ENCODE results near the gene KPNA1. TPM values are rescaled to one million over a fixed set of nuclear protein-coding genes. Genes with fewer than 3 reads are reported as not detected.

KPNA1 gene
- total and polyA plus RNA-seq, 2 of the 13 experiments (the other 11 are each of a cell fraction or from before 2014, with no cell fraction given): 15.4 to 30.0 TPM

DNA sequence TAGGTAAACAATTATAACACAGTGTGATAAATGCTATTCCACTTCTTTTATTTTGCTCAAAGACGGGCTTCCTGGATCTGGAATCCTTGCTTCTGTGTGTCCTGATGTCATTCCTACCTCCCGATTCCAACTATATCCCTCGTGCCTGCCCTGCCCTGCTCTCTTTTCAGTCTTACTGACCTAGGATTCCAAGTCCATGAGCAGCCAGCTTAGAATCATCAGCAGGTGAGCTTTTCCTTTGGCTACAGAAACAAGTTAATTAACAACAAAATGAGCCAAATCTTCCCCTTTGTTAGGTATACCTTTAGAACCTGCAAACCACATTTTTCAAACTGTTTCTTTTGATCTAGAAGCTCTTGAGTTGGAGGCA lies 21.9 kb upstream of the KPNA1 start:
- Histone ChIP-seq H3K36me3 (replicated peaks in 1 of 2; ENCODE audit: control insufficient read depth in 1 of 2, insufficient read depth in 2 of 2, low read length in 2 of 2) (0 out of 5 replicates have a peak, but pooled peaks cover 0 to 3% of the 10 kb centered on the region in 2 experiments), H3K27ac (ENCODE audit: extremely low read length, insufficient read depth, low read length) (no peak overlapping the region), H3K79me2 (ENCODE audit: insufficient read depth, low read length) (no peaks in the 10 kb centered on the region), H3K4me1 (ENCODE audit: insufficient read depth, low read length) (no peaks in the 10 kb centered on the region), H3K4me3 (replicated peaks in 1 of 3; ENCODE audit: insufficient read depth in 1 of 3, low read depth in 2 of 3, low read length in 3 of 3) (no peak overlapping the region), H4K20me1 (ENCODE audit: insufficient read depth, low read length) (no peaks in the 10 kb centered on the region), H3K9ac (ENCODE audit: insufficient read depth, low read depth, low read length) (no peak overlapping the region), H3K4me2 (ENCODE audit: low read depth, low read length) (no peak overlapping the region), H2AFZ (ENCODE audit: low read length) (no peak overlapping the region), H3K9me3 (ENCODE audit: low read length) (no peaks in the 10 kb centered on the region), H3K27me3 (ENCODE audit: control insufficient read depth in 1 of 2, insufficient read depth in 2 of 2, low read length in 2 of 2) (no peaks in the 10 kb centered on the region)
- ATAC-seq (no peak), DNase-seq (ENCODE audit: low spot score) (no peak), FAIRE-seq (no peak)
- WGBS (ENCODE audit: low lambda C conversion rate): 84% methylated on average over 3 of the region's 3 CpGs
- no TSS peak for BruUV-seq (replicated peaks)
- in situ Hi-C loops (cut with HindIII; ENCODE audit: extremely low pct_ligation_motif_present, low pct_unique_long_range_greater_than_20kb) (no loop called here), intact Hi-C loops (cut with micrococcal nuclease; ENCODE audit: unreplicated experiment) (no loop called here)
- ChIA-PET CTCF (ENCODE audit: low intra/inter-chr PET ratio, low total read pairs) (no interaction called here), POLR2A (no interaction called here)
- TF ChIP-seq TCF12 (IDR thresholded peaks at IDR 0.05) (no peak), TCF12 (CRISPR knock-in tag; IDR thresholded peaks at IDR 0.05) (no peak), KLF15 (CRISPR knock-in tag; IDR thresholded peaks at IDR 0.05; ENCODE audit: borderline replicate concordance) (no peak), ARHGAP35 (CRISPR knock-in tag; IDR thresholded peaks at IDR 0.05; ENCODE audit: borderline replicate concordance) (no peak), SRY (CRISPR knock-in tag; IDR thresholded peaks at IDR 0.05) (no peak), MEIS2 (CRISPR knock-in tag; IDR thresholded peaks at IDR 0.05) (no peak), CREM (IDR thresholded peaks at IDR 0.05) (no peak), CREM (CRISPR knock-in tag; IDR thresholded peaks at IDR 0.05) (no peak), ETV5 (CRISPR knock-in tag; IDR thresholded peaks at IDR 0.05; ENCODE audit: borderline replicate concordance) (no peak), TRIM24 (CRISPR knock-in tag; IDR thresholded peaks at IDR 0.05) (no peak), ZNF563 (CRISPR knock-in tag; IDR thresholded peaks at IDR 0.05) (no peak), ZNF207 (IDR thresholded peaks at IDR 0.05; ENCODE audit: borderline replicate concordance) (no peak), NCOR1 (IDR thresholded peaks at IDR 0.05; ENCODE audit: borderline replicate concordance, low read length) (no peak), HNRNPL (IDR thresholded peaks at IDR 0.05; ENCODE audit: low read depth, low read length) (no peak)
- TF ChIP-seq, protein P1, sequence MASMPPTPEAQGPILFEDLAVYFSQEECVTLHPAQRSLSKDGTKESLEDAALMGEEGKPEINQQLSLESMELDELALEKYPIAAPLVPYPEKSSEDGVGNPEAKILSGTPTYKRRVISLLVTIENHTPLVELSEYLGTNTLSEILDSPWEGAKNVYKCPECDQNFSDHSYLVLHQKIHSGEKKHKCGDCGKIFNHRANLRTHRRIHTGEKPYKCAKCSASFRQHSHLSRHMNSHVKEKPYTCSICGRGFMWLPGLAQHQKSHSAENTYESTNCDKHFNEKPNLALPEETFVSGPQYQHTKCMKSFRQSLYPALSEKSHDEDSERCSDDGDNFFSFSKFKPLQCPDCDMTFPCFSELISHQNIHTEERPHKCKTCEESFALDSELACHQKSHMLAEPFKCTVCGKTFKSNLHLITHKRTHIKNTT (CRISPR knock-in tag; IDR thresholded peaks at IDR 0.05): no peak
- TF ChIP-seq, protein P2, sequence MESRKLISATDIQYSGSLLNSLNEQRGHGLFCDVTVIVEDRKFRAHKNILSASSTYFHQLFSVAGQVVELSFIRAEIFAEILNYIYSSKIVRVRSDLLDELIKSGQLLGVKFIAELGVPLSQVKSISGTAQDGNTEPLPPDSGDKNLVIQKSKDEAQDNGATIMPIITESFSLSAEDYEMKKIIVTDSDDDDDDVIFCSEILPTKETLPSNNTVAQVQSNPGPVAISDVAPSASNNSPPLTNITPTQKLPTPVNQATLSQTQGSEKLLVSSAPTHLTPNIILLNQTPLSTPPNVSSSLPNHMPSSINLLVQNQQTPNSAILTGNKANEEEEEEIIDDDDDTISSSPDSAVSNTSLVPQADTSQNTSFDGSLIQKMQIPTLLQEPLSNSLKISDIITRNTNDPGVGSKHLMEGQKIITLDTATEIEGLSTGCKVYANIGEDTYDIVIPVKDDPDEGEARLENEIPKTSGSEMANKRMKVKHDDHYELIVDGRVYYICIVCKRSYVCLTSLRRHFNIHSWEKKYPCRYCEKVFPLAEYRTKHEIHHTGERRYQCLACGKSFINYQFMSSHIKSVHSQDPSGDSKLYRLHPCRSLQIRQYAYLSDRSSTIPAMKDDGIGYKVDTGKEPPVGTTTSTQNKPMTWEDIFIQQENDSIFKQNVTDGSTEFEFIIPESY (CRISPR knock-in tag; IDR thresholded peaks at IDR 0.05): no peak
- TF ChIP-seq, protein P3, sequence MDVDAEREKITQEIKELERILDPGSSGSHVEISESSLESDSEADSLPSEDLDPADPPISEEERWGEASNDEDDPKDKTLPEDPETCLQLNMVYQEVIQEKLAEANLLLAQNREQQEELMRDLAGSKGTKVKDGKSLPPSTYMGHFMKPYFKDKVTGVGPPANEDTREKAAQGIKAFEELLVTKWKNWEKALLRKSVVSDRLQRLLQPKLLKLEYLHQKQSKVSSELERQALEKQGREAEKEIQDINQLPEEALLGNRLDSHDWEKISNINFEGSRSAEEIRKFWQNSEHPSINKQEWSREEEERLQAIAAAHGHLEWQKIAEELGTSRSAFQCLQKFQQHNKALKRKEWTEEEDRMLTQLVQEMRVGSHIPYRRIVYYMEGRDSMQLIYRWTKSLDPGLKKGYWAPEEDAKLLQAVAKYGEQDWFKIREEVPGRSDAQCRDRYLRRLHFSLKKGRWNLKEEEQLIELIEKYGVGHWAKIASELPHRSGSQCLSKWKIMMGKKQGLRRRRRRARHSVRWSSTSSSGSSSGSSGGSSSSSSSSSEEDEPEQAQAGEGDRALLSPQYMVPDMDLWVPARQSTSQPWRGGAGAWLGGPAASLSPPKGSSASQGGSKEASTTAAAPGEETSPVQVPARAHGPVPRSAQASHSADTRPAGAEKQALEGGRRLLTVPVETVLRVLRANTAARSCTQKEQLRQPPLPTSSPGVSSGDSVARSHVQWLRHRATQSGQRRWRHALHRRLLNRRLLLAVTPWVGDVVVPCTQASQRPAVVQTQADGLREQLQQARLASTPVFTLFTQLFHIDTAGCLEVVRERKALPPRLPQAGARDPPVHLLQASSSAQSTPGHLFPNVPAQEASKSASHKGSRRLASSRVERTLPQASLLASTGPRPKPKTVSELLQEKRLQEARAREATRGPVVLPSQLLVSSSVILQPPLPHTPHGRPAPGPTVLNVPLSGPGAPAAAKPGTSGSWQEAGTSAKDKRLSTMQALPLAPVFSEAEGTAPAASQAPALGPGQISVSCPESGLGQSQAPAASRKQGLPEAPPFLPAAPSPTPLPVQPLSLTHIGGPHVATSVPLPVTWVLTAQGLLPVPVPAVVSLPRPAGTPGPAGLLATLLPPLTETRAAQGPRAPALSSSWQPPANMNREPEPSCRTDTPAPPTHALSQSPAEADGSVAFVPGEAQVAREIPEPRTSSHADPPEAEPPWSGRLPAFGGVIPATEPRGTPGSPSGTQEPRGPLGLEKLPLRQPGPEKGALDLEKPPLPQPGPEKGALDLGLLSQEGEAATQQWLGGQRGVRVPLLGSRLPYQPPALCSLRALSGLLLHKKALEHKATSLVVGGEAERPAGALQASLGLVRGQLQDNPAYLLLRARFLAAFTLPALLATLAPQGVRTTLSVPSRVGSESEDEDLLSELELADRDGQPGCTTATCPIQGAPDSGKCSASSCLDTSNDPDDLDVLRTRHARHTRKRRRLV (CRISPR knock-in tag; IDR thresholded peaks at IDR 0.05): no peak
- TF ChIP-seq, protein P4, sequence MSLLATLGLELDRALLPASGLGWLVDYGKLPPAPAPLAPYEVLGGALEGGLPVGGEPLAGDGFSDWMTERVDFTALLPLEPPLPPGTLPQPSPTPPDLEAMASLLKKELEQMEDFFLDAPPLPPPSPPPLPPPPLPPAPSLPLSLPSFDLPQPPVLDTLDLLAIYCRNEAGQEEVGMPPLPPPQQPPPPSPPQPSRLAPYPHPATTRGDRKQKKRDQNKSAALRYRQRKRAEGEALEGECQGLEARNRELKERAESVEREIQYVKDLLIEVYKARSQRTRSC (CRISPR knock-in tag; IDR thresholded peaks at IDR 0.05; ENCODE audit: low read depth): no peak

All from HepG2 (cell line).